GM12874 (cell line): ENCODE data around the gene KCNK4.

Source experiments
- CTCF ChIP-seq: IDR thresholded peaks from 2 replicates; pipeline ENCODE4 v1.5.1; 2011; ENCODE audit warnings: low read depth, mild to moderate bottlenecking, control low read depth, low read length, moderate library complexity; ENCODE audit not compliant: insufficient read depth

KCNK4 gene

GRCh38 chr11:64339754-64340408 lies 48.8 kb downstream of the KCNK4 start, which contains the start of gene CCDC88B:
Gene CCDC88B, plus strand, starts transcription at chr11:64340204. Its CDS starts 63 bp downstream, at chr11:64340267.
- TF ChIP-seq CTCF, result no peak

- TF ChIP-seq CTCF, result no peak
Observed at GRCh38 chr11:64340671-64341335, 49.7 kb downstream of the KCNK4 start.

- no peak for TF ChIP-seq CTCF
Observed at GRCh38 chr11:64341429-64341828, 50.3 kb downstream of the KCNK4 start.

GRCh38 chr11:64341851-64342791 lies 51.0 kb downstream of the KCNK4 start:
- peak; percentile 42 for TF ChIP-seq CTCF

GRCh38 chr11:64342869-64343745 lies 52.0 kb downstream of the KCNK4 start:
- TF ChIP-seq CTCF, result no peak

- TF ChIP-seq CTCF, result peak; percentile 47; the same call in 1 of the 2 replicates
Observed at GRCh38 chr11:64343767-64344559, 52.9 kb downstream of the KCNK4 start.
